GM18907 (cell line): ENCODE results near the gene NXPE3.

Experiments
- ATAC-seq: cut with Tn5 transposase; IDR thresholded peaks from one replicate; pipeline ENCODE4 v1.9.1; 2021; ENCODE audit warnings: mild to moderate bottlenecking, moderate library complexity; ENCODE audit not compliant: unreplicated experiment

NXPE3 gene

GRCh38 chr3:101828276-101828675 lies 49.3 kb downstream of the NXPE3 start:
- no peak for ATAC-seq

DNA sequence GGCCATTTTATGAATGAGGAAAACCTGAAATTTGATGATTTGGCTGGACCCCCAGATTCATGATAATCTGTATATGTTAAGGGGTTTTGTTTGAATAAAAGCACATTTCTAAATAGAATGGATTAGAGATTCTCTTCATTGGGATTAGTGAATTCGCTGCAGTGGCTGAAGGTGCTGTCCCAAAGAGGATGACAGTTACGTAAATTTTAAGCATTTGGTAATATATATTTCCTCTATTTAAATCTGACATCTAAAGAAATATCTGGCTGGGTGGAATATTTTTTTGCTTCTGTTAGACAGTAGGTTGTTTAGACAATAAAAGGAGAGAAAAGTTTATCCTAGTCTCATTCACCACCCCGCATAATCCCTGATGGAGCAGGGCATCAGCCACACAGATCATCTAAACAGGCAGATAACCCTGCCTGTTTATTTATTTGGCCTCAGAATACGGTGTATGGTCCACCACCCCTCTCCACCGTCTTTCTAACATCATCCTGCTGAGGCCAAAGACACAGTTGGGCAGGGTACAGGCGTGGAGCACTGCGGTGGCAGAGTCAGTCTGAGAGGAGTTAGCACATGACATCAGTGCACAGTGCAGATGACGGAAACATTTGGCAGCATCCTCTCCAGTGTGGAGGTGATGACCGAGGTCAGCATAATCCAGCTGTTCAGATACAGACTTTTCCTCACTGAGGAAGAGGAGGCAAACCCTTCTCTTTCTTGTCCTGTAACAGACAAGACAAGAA lies 49.9 kb downstream of the NXPE3 start:
- ATAC-seq, result peak; percentile 49

GRCh38 chr3:101829437-101829830 lies 50.4 kb downstream of the NXPE3 start:
- ATAC-seq, result no peak

- peak; percentile 20 for ATAC-seq
These were observed 50.9 kb downstream of the NXPE3 start for GRCh38 chr3:101829874-101830273.

GRCh38 chr3:101833446-101833974 lies 54.5 kb downstream of the NXPE3 start:
- no peak for ATAC-seq

GRCh38 chr3:101835676-101836075 lies 56.7 kb downstream of the NXPE3 start:
- no peak for ATAC-seq

DNA sequence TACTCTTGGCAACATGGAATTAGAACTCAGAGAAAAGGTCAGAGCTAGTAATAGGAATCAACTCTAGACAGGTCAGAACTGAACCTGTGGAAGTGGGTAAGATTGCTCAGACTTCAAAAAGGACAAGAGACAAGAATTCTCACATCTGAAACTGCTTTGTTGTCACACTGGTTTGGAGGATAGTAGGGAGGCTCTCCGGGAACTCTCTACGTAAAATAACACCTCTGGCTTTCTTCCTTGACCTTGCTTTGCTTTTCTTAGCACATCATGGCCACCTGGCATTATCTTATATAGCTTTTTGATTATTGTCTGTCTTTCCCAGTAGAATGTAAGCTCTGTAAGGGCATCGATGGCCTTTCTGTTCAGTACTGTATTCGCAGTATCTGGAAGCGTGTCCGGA lies 57.1 kb downstream of the NXPE3 start:
- ATAC-seq, result no peak

GRCh38 chr3:101836652-101837598 lies 57.9 kb downstream of the NXPE3 start:
- no peak for ATAC-seq

- no peak for ATAC-seq
These were observed 59.7 kb downstream of the NXPE3 start for GRCh38 chr3:101838691-101839090.

DNA sequence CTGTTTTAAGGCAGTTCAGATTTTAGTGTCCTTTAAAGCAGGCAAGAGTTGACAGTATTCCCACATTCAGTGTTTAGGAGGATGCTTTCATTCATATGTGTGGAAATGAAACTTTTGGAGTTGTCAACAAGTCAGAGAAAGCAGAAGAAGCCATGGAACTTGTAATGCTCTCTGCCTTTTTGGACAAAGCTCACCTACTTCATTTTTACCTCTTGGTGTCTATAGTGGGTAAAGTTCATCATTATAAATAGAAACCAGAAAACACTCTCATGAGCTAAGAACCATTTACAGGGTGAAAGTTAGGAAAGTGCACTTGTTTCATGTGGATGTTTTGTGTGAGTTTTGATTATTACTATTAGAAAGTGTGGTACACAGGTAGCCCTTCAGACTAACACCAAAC lies 61.1 kb downstream of the NXPE3 start:
- ATAC-seq, result no peak

DNA sequence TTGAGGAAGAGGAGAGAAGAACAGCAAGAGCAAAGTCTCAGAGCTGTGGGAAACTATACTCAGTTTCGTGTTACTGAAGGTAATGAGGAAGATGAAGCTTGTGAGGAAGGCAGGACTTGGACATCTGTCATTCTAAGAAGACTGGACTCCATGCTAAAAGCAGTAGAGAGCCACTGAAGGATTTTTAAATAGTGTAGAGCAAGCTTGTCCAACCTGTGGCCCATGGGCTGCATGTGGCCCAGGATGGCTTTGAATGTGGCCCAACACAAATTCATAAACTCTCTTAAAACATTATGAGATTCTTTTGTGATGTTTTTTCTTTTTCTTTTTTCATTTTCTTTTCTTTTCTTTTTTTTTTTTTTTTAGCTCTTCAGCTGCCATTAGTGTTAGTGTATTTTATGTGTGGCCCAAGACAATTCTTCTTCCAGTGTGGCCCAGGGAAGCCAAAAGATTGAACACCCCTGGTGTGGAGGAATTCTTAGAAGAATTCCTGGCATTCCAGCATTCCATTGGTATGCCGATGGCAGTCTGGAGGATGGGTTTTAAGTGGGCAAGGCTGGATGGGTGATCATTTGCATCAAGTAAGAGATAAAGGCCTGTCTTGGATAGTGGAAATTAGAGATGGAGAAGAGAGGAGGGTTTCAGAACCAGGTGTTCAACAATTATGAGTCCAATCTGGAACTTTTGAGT lies 63.4 kb downstream of the NXPE3 start:
- ATAC-seq, result no peak

- no peak for ATAC-seq
These were observed 63.9 kb downstream of the NXPE3 start for GRCh38 chr3:101842935-101843330.

DNA sequence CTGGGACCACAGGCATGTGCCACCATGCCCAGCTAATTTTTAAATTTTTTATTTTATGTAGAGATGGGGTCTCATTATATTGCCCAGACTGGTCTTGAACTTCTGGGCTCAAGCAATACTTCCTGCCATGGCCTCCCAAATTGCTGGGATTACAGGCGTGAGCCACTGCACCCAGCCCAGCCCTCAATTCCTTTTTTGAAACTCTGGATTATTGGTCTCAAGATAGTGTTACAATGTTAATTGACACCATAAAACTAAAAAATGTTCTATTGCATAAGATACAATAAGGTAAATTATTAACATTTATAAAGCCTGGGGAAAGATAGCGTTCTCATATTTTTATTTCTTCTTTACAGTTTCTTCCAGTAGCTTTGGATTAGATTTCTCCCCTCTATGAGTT lies 66.4 kb downstream of the NXPE3 start:
- ATAC-seq, result no peak

DNA sequence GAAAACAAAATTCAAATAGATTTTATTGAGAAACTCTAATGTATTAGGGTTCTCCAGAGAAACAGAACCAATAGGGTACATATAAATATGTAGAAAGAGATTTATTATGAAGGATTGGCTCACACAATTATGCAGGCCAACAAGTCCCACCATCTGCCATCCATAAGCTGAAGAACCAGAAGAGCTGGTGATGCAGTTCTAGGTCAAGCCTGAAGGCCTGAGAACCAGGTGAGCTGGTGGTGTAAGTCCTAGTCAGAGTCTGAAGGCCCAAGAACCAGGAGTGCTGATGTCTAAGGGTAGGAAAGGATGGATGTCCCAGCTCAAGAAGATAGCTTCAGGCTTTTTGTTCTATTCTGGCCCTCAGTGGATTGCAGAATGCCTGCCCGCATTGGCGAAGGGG lies 67.7 kb downstream of the NXPE3 start:
- ATAC-seq, result no peak

DNA sequence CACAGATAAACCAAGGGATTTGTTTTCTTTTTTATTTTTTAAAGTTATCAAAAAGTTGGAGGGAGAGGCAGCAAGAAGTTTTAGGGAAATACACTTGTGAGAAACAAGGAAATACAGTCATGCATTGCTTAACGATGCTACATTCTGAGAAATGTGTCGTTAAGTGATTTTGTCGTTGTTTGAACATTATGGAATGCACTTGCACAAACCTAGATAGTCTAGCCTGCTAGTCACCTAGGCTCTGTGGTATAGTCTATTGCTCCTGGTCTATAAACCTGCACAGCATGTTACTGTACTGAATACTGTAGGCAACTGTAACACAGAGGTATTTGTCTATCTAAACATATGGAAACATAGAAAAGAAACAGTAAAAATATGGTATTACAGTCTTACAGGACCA lies 68.3 kb downstream of the NXPE3 start:
- ATAC-seq, result no peak

DNA sequence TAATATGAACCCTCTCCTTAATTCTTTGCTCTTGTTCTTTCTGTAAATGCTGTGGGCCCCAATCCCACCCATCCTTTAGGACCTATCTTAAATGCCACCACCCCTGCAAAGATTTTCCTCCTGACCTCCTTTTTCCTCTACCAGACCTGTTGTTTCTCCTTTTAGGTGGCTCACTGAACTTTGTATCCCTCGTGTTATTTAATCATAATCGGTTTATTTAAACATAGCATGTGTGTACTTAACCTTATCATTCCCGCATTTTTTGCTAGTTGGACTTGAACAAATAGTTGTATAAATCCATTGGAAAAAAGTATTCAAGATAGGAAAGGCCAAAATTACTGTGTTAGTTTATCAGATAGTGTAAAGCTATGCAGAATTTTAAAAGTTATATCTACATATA lies 69.3 kb downstream of the NXPE3 start:
- ATAC-seq, result no peak

DNA sequence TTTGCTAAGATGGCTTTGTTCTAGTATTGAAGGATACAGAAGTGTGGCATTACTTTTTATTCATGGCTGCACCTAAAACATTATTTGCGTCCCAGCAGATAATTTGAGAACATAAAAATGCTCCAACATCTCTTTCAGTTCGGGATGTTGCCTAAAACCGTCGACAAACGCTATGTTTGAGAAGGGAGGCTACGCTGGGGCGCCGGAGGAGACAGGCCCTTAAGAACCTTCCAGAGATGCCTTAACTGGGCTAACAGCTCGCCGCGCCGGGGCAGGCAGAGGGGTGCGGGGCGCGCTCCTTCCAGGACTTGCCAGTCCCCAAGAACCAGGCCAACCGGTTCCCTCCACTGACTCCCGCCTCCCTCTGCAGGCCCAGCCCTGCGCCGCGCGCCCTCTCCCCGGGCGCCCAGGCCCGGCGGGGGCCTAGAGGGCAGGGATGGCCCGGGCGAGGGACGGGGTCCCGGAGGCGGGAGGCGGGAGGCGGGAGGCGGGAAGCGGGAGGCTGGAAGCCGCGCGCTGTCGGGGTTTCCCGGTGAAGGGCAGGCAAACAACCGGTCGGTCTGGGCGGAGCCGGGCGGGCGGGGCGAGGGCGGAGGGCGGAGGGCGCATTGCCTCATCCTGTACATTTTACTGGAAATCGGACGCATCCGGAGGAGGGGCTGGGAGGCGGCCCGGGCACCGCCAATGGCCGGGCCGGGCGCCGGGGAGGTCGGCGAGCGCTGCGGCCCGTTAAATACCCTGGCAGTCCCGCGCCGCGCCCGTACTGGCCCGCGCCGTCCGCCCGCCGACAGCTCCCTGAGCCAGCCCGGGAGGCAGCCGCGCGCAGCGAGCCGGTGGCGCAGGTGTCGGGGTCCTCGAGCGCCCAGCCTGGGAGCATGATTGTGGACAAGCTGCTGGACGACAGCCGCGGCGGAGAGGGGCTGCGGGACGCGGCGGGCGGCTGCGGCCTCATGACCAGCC lies 70.0 kb downstream of the NXPE3 start, which contains the start of gene NFKBIZ:
Gene NFKBIZ, plus strand, starts transcription at position 761 of the 960 bp plus-strand sequence. Its CDS starts 115 bp downstream, at position 876.
- peak; percentile 85 for ATAC-seq

DNA sequence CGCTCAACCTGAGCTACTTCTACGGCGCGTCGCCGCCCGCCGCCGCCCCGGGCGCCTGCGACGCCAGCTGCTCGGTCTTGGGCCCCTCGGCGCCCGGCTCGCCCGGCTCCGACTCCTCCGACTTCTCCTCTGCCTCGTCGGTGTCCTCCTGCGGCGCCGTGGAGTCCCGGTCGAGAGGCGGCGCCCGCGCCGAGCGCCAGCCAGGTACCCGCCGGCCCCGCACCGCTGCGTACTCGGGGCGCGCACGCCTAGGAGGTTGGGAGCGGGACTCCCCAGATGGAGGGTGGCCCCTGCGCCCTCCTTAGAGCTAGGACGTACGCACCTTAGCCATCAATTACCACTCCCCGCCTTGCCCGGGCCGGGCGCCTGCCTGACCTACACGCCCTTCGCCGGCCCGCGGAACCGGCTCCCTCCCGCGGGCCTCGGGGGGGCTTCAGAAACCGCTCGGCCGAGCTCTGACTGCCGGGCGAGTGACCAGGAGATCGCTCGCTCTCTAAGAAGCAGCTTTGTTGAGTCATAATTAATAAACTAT lies 70.8 kb downstream of the NXPE3 start:
- ATAC-seq, result peak; percentile 33

GRCh38 chr3:101850246-101851051 lies 71.4 kb downstream of the NXPE3 start:
- ATAC-seq, result peak; percentile 36
